Tibial nerve (tissue), 4 donors: ENCODE data around the gene SPATA31C1.

Source experiments
- EP300 ChIP-seq, 2 donors: sonication (generic); formaldehyde crosslinking; IDR thresholded peaks; one replicate each; pipeline ENCODE4 v1.6.1; 2017; ENCODE audit warnings: antibody characterized with exemption in 2 of 2, mild to moderate bottlenecking in 1 of 2
- TF ChIP-seq, protein P1 (sequence below), 5 experiments: fragments of 200-600 bp in 3 of 5; fragments of 450-650 bp in 2 of 5; sonication (generic) in 3 of 5; IDR thresholded peaks; one replicate each; pipeline ENCODE4 v1.5.1; 2016 to 2019; ENCODE audit warnings: antibody characterized with exemption in 5 of 5, mild to moderate bottlenecking in 3 of 5, moderate library complexity in 2 of 5

- TF ChIP-seq, protein P1, sequence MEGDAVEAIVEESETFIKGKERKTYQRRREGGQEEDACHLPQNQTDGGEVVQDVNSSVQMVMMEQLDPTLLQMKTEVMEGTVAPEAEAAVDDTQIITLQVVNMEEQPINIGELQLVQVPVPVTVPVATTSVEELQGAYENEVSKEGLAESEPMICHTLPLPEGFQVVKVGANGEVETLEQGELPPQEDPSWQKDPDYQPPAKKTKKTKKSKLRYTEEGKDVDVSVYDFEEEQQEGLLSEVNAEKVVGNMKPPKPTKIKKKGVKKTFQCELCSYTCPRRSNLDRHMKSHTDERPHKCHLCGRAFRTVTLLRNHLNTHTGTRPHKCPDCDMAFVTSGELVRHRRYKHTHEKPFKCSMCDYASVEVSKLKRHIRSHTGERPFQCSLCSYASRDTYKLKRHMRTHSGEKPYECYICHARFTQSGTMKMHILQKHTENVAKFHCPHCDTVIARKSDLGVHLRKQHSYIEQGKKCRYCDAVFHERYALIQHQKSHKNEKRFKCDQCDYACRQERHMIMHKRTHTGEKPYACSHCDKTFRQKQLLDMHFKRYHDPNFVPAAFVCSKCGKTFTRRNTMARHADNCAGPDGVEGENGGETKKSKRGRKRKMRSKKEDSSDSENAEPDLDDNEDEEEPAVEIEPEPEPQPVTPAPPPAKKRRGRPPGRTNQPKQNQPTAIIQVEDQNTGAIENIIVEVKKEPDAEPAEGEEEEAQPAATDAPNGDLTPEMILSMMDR (IDR thresholded peaks at IDR 0.05), result no peak
- no peak for TF ChIP-seq EP300 (IDR thresholded peaks at IDR 0.05)
Observed at GRCh38 chr9:87968155-87968554, 50.4 kb downstream of the SPATA31C1 start.
